Measurements from ENCODE around the gene ARID5A. TPM values are rescaled to one million over a fixed set of nuclear protein-coding genes. Genes with fewer than 3 reads are reported as not detected.
A peak's percentile ranks its signal among the peaks of the same experiment; 100 is the strongest.
"Not testable (repeated sequence)": the region's sequence is repeated elsewhere in the genome, so short reads cannot be mapped to it uniquely, and the experiment has no call there.

The ARID5A gene
- total RNA-seq, 1 donor from 2014 or later, result 16.4 TPM

DNA sequence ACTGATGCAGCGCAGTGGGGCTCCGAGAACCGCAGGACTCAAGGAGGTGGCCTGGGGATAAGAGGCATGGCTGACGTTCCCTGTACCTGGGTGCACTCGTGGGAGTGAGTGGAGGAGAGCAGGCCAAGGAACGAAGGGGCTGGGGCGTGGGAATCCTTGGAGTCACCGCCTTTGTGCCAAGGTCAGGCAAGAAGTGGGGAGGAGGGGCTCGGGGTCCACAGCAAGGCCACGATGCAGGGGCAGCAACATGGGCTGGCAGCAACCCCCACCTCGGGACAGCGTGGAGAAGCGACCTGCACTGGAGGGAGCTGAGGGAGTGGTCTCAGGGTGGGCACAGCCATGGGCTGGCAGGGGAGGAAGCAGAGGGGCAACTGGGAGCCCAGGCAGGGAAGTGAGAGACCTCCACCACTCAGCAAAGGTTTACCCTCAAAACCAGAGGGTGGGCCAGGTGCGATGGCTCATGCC lies 18.6 kb downstream of the ARID5A start:
- Mint-ChIP-seq H3K4me1 (ENCODE audit: unreplicated experiment) (no peaks in the 10 kb centered on the region), H3K4me3 (ENCODE audit: unreplicated experiment) (no peak overlapping the region), H3K27me3 (ENCODE audit: unreplicated experiment) (peaks cover 6% of the 10 kb centered on the region), H3K9me3 (ENCODE audit: unreplicated experiment) (no peaks in the 10 kb centered on the region), H3K36me3 (ENCODE audit: low read depth, unreplicated experiment) (no peaks in the 10 kb centered on the region), H3K27ac (ENCODE audit: unreplicated experiment) (no peak overlapping the region)
- TF ChIP-seq, protein P1, sequence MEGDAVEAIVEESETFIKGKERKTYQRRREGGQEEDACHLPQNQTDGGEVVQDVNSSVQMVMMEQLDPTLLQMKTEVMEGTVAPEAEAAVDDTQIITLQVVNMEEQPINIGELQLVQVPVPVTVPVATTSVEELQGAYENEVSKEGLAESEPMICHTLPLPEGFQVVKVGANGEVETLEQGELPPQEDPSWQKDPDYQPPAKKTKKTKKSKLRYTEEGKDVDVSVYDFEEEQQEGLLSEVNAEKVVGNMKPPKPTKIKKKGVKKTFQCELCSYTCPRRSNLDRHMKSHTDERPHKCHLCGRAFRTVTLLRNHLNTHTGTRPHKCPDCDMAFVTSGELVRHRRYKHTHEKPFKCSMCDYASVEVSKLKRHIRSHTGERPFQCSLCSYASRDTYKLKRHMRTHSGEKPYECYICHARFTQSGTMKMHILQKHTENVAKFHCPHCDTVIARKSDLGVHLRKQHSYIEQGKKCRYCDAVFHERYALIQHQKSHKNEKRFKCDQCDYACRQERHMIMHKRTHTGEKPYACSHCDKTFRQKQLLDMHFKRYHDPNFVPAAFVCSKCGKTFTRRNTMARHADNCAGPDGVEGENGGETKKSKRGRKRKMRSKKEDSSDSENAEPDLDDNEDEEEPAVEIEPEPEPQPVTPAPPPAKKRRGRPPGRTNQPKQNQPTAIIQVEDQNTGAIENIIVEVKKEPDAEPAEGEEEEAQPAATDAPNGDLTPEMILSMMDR (IDR thresholded peaks at IDR 0.05; ENCODE audit: unreplicated experiment), result no peak
- DNase-seq (ENCODE audit: low spot score), result no peak

DNA sequence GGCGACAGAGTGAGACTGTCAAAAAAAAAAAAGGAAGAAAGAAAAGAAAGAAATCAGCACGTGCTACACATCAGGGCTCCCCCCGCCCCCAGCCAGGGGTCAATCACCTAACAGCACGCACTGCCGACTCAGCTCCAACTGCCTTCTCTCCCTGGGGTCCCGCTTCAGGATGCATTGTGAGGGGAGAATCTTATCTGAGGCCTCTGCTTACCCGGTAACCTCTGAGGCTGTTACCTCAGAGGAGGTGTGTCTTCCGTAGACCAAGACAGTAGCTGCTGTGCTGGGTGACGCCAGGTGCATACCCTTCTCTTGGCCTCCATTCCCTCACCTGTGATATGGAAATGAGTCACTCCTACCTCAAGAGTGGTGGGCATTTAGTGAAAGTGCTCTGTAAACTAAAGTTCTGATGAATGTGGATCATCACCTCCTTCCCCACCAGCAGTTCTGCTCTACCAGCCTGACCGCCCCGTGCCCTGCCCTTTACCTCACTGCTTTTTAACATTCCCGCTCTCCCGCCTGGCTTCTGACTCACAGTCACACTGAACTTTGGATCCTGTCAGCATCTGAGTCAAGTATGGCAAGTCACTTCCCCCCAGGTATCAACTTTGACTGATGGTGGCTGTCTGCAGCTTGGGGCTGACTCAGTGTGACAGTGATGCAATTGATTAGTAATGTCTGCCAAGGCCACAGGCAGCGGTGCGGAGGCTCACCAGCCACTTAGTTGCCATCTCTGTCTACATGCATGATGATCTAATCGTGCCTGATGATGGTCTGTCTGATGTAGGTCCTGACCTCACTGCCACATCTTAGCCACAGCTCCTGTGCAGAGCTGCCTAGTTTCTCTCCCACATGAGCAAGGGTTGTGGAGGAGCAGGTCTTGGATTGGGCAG lies 20.1 kb downstream of the ARID5A start:
- no peaks in the 10 kb centered on the region for H3K4me1 Mint-ChIP-seq (ENCODE audit: unreplicated experiment)
- no peaks in the 10 kb centered on the region for H3K36me3 Mint-ChIP-seq (ENCODE audit: low read depth, unreplicated experiment)
- H3K27me3 Mint-ChIP-seq (ENCODE audit: unreplicated experiment), result peaks cover 6% of the 10 kb centered on the region
- no peak overlapping the region for H3K4me3 Mint-ChIP-seq (ENCODE audit: unreplicated experiment)
- DNase-seq (ENCODE audit: low spot score), result no peak
- H3K9me3 Mint-ChIP-seq (ENCODE audit: unreplicated experiment), result no peaks in the 10 kb centered on the region
- TF ChIP-seq, protein P1 (IDR thresholded peaks at IDR 0.05; ENCODE audit: unreplicated experiment), result no peak
- H3K27ac Mint-ChIP-seq (ENCODE audit: unreplicated experiment), result peak overlapping the region; percentile 0

DNA sequence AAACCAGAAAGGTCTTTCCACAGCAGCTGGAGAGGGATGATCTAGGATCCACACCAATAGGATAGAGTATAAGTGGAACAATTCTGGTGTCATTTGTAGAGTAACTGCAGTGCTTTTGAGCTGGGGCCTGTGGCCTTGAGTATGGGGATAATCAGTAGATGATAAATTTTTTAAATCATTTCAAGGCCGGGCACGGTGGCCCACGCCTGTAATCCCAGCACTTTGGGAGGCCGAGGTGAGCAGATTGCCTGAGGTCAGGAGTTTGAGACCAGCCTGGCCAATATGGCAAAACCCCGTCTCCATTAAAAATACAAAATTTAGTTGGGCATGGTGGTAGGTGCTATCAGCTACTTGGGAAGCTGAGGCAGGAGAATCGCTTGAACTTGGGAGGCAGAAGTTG lies 20.9 kb downstream of the ARID5A start:
- H3K27ac Mint-ChIP-seq (ENCODE audit: unreplicated experiment); H3K27me3 Mint-ChIP-seq (ENCODE audit: unreplicated experiment); H3K36me3 Mint-ChIP-seq (ENCODE audit: low read depth, unreplicated experiment); H3K9me3 Mint-ChIP-seq (ENCODE audit: unreplicated experiment); H3K4me3 Mint-ChIP-seq (ENCODE audit: unreplicated experiment); H3K4me1 Mint-ChIP-seq (ENCODE audit: unreplicated experiment); DNase-seq (ENCODE audit: low spot score): not testable (repeated sequence)

DNA sequence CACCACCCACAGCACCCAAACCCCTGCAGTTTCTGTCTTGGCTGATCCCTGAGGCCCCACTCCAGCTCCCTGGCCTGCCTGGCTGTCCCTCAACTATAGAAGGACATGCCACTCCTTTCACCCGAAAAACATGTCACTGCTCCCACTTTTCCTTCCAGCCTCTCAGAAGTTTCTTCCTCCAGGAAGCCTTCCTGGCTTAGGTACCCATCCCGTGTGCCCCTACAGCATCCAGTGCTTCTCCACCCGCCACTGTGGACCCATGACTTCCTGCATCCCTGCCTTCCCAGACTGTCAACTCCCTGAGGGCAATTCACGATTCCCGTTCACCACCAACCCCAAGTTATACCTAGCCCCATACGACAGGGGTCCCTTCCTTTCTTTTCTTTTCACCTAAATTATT lies 21.5 kb downstream of the ARID5A start:
- TF ChIP-seq, protein P1 (IDR thresholded peaks at IDR 0.05; ENCODE audit: unreplicated experiment), result no peak
- DNase-seq (ENCODE audit: low spot score), result no peak
- Mint-ChIP-seq H3K4me1 (ENCODE audit: unreplicated experiment) (no peaks in the 10 kb centered on the region), H3K27me3 (ENCODE audit: unreplicated experiment) (peaks cover 6% of the 10 kb centered on the region), H3K4me3 (ENCODE audit: unreplicated experiment) (no peak overlapping the region), H3K27ac (ENCODE audit: unreplicated experiment) (no peak overlapping the region), H3K36me3 (ENCODE audit: low read depth, unreplicated experiment) (no peaks in the 10 kb centered on the region), H3K9me3 (ENCODE audit: unreplicated experiment) (no peaks in the 10 kb centered on the region)

DNA sequence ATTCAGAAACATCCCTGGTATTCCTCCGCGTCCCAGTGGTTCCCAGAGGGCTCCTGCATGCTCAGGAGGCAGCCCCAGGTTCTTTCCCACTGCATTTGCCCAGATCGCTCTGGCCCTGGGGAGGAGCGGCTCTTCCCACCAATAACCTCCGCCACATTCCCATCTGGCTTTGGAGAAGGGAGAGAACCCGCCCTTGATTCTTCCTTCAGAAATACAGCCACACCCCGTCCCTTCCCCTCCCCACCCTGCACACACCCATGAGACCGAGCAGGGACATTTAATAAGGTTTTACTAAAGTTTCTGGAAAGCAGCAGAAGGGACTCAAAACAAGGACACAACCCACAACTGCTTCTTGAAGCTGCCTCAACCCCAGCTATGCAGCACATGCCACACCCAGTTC lies 21.9 kb downstream of the ARID5A start:
- no peak for DNase-seq (ENCODE audit: low spot score)
- TF ChIP-seq, protein P1 (IDR thresholded peaks at IDR 0.05; ENCODE audit: unreplicated experiment), result no peak
- Mint-ChIP-seq H3K27me3 (ENCODE audit: unreplicated experiment) (peaks cover 6% of the 10 kb centered on the region), H3K27ac (ENCODE audit: unreplicated experiment) (no peak overlapping the region), H3K36me3 (ENCODE audit: low read depth, unreplicated experiment) (no peaks in the 10 kb centered on the region), H3K9me3 (ENCODE audit: unreplicated experiment) (no peaks in the 10 kb centered on the region), H3K4me3 (ENCODE audit: unreplicated experiment) (no peak overlapping the region), H3K4me1 (ENCODE audit: unreplicated experiment) (no peaks in the 10 kb centered on the region)
